KMS-11 (cell line): ENCODE results near the gene WNT11.

Experiments
- H2AFZ ChIP-seq: fragments of 200-600 bp; sonication (generic); 2 replicates; pipeline ENCODE4 v1.6.1; 2016; ENCODE audit warnings: antibody characterized with exemption, mixed run types, low read depth
- H3K27ac ChIP-seq: fragments of 200-600 bp; sonication (generic); 2 replicates; pipeline ENCODE4 v1.6.1; 2016; ENCODE audit warnings: mild to moderate bottlenecking, mixed run types
- H3K27me3 ChIP-seq: fragments of 200-600 bp; sonication (generic); 2 replicates; pipeline ENCODE4 v1.6.1; 2017; ENCODE audit warnings: mild to moderate bottlenecking, low read depth, mixed run types, moderate library complexity; ENCODE audit not compliant: insufficient read depth
- H3K36me3 ChIP-seq: fragments of 200-600 bp; sonication (generic); 2 replicates; pipeline ENCODE4 v1.6.1; 2017; ENCODE audit warnings: mild to moderate bottlenecking, mixed run types; ENCODE audit not compliant: insufficient read depth
- H3K4me1 ChIP-seq: fragments of 200-600 bp; sonication (generic); 2 replicates; pipeline ENCODE4 v1.6.1; 2016; ENCODE audit warnings: mild to moderate bottlenecking, low read depth, mixed run types; ENCODE audit not compliant: poor library complexity, severe bottlenecking
- H3K4me2 ChIP-seq: fragments of 200-600 bp; sonication (generic); 2 replicates; pipeline ENCODE4 v1.7.0; 2016; ENCODE audit warnings: mild to moderate bottlenecking, mixed run types
- H3K4me3 ChIP-seq: fragments of 200-600 bp; sonication (generic); IDR thresholded peaks from 2 replicates; pipeline ENCODE4 v1.6.1; 2017; ENCODE audit warnings: low read depth, low read length, mixed read lengths; ENCODE audit not compliant: insufficient read depth
- H3K79me2 ChIP-seq: fragments of 200-600 bp; sonication (generic); 2 replicates; pipeline ENCODE4 v1.6.1; 2016; ENCODE audit warnings: low read depth, mixed run types; ENCODE audit not compliant: insufficient read depth
- H3K9ac ChIP-seq: fragments of 200-600 bp; sonication (generic); 2 replicates; pipeline ENCODE4 v1.6.1; 2016; ENCODE audit warnings: mild to moderate bottlenecking, mixed run types
- H4K20me1 ChIP-seq: fragments of 200-600 bp; sonication (generic); 2 replicates; pipeline ENCODE4 v1.6.1; 2016; ENCODE audit warnings: mild to moderate bottlenecking, mixed run types; ENCODE audit not compliant: insufficient read depth
- CTCF ChIP-seq: fragments of 200-600 bp; sonication (generic); conservative IDR thresholded peaks from 2 replicates; pipeline ENCODE4 v1.6.1; 2017; ENCODE audit warnings: low read depth, mild to moderate bottlenecking, antibody characterized with exemption, low read length, moderate library complexity, mixed read lengths

Gene WNT11

GRCh38 chr11:76152086-76152681 is 54.1 kb downstream of the WNT11 start:
- Histone ChIP-seq H2AFZ (peak overlapping the region; percentile 78), H3K9ac (no peak overlapping the region; the same call in 1 of the 2 replicates), H3K79me2 (no peaks in the 10 kb centered on the region), H3K4me2 (peak overlapping the region; percentile 52), H3K27ac (no peak overlapping the region), H3K27me3 (no peaks in the 10 kb centered on the region), H3K4me3 (no peak overlapping the region), H3K4me1 (peaks cover 12% of the 10 kb centered on the region), H4K20me1 (no peaks in the 10 kb centered on the region), H3K36me3 (no peaks in the 10 kb centered on the region)
- TF ChIP-seq CTCF = peak; percentile 99

GRCh38 chr11:76151556-76152085 is 54.7 kb downstream of the WNT11 start:
- H3K9ac ChIP-seq = no peak overlapping the region; the same call in 1 of the 2 replicates
- no peaks in the 10 kb centered on the region for H3K27me3 ChIP-seq
- TF ChIP-seq CTCF = no peak
- H3K27ac ChIP-seq = no peak overlapping the region
- H3K36me3 ChIP-seq = no peaks in the 10 kb centered on the region
- H4K20me1 ChIP-seq = no peaks in the 10 kb centered on the region
- H3K4me3 ChIP-seq = no peak overlapping the region
- peak overlapping the region; percentile 78 for H2AFZ ChIP-seq
- H3K79me2 ChIP-seq = no peaks in the 10 kb centered on the region
- peaks cover 12% of the 10 kb centered on the region for H3K4me1 ChIP-seq
- peak overlapping the region; percentile 52 for H3K4me2 ChIP-seq

GRCh38 chr11:76150141-76150540 is 56.2 kb downstream of the WNT11 start:
- no peak for TF ChIP-seq CTCF

GRCh38 chr11:76149713-76150112 is 56.6 kb downstream of the WNT11 start:
- H3K27ac ChIP-seq = no peak overlapping the region
- H3K9ac ChIP-seq = no peak overlapping the region
- H3K36me3 ChIP-seq = no peaks in the 10 kb centered on the region
- H2AFZ ChIP-seq = no peak overlapping the region
- no peaks in the 10 kb centered on the region for H3K27me3 ChIP-seq
- no peak overlapping the region for H3K4me2 ChIP-seq
- H3K4me1 ChIP-seq = peaks cover 12% of the 10 kb centered on the region
- H3K4me3 ChIP-seq = no peak overlapping the region
- no peaks in the 10 kb centered on the region for H3K79me2 ChIP-seq
- TF ChIP-seq CTCF = no peak
- no peaks in the 10 kb centered on the region for H4K20me1 ChIP-seq

More at GRCh38 chr11:76150141-76150540, 56.2 kb downstream of the WNT11 start:
- Histone ChIP-seq H3K4me2 (no peak overlapping the region), H3K9ac (no peak overlapping the region), H2AFZ (no peak overlapping the region), H3K27ac (no peak overlapping the region), H3K27me3 (no peaks in the 10 kb centered on the region), H3K4me3 (no peak overlapping the region), H3K4me1 (peaks cover 12% of the 10 kb centered on the region), H3K36me3 (no peaks in the 10 kb centered on the region), H4K20me1 (no peaks in the 10 kb centered on the region), H3K79me2 (no peaks in the 10 kb centered on the region)
